GM23338 (cell line): ENCODE measurements around the gene SCN2B.

ENCODE experiments used
- CREB1 ChIP-seq: fragments of 250-450 bp; sonication (Bioruptor Pico); IDR thresholded peaks from 2 replicates; pipeline ENCODE4 v1.5.0; 2020; ENCODE audit warnings: low read depth, mild to moderate bottlenecking, moderate library complexity
- CTCF ChIP-seq, 2 experiments: fragments of 200-600 bp in 1 of 2; sonication (generic) in 1 of 2; conservative IDR thresholded peaks; 2 replicates each; pipeline versions ENCODE4 v1.5.1 to v1.6.1; 2016 to 2017; ENCODE audit warnings: antibody characterized with exemption in 2 of 2, low read depth in 2 of 2, mild to moderate bottlenecking in 2 of 2, moderate library complexity in 1 of 2
- EZH2 ChIP-seq: fragments of 200-600 bp; sonication (generic); IDR thresholded peaks from one replicate; pipeline ENCODE4 v1.8.0; 2017; ENCODE audit warnings: antibody characterized with exemption, mild to moderate bottlenecking, low read depth; ENCODE audit not compliant: unreplicated experiment
- EZH2phosphoT487 ChIP-seq: fragments of 200-600 bp; sonication (generic); IDR thresholded peaks from one replicate; pipeline ENCODE4 v1.8.1; 2018; ENCODE audit warnings: antibody characterized with exemption; ENCODE audit not compliant: unreplicated experiment

GRCh38 chr11:118170882-118171268, 5.6 kb downstream of the SCN2B start:
- TF ChIP-seq CTCF (conservative IDR thresholded peaks at IDR 0.05; ENCODE audit: low read depth in 2 of 2) (no peak), EZH2 (no peak), EZH2phosphoT487 (no peak), CREB1 (CRISPR knock-in tag) (no peak)
